SK-N-SH treated with all-trans-retinoic acid at 6 μM for 48 hours (cell line): ENCODE data around the gene PICK1.

Experiments
- ARNTL ChIP-seq: fragments of 450-650 bp; formaldehyde crosslinking; IDR thresholded peaks from 2 replicates; pipeline ENCODE4 v1.5.0; 2020; ENCODE audit warnings: low read depth, mild to moderate bottlenecking, moderate library complexity, borderline replicate concordance
- GLIS3 ChIP-seq: fragments of 250-450 bp; sonication (Bioruptor Pico); IDR thresholded peaks from 2 replicates; pipeline ENCODE4 v1.5.0; 2020; ENCODE audit warnings: mild to moderate bottlenecking, moderate library complexity
- ISL1 ChIP-seq: fragments of 250-450 bp; sonication (Bioruptor Pico); IDR thresholded peaks from 2 replicates; pipeline ENCODE4 v2.1.2; 2022; ENCODE audit warnings: mild to moderate bottlenecking, moderate library complexity
- PPARA ChIP-seq: fragments of 250-450 bp; sonication (Bioruptor Pico); IDR thresholded peaks from 2 replicates; pipeline ENCODE4 v1.5.0; 2020; ENCODE audit warnings: mild to moderate bottlenecking, borderline replicate concordance
- RARB ChIP-seq: fragments of 250-450 bp; sonication (Bioruptor Pico); IDR thresholded peaks from 2 replicates; pipeline ENCODE4 v1.8.0; 2021; ENCODE audit warnings: mild to moderate bottlenecking, moderate library complexity
- SNAI2 ChIP-seq: fragments of 250-450 bp; sonication (Bioruptor Pico); IDR thresholded peaks from 2 replicates; pipeline ENCODE4 v1.5.0; 2020; ENCODE audit warnings: mild to moderate bottlenecking, moderate library complexity
- TCF4 ChIP-seq: fragments of 250-450 bp; sonication (Bioruptor Pico); IDR thresholded peaks from 2 replicates; pipeline ENCODE4 v1.8.0; 2021; ENCODE audit warnings: mild to moderate bottlenecking, moderate library complexity, borderline replicate concordance
- ZC3H10 ChIP-seq: fragments of 250-450 bp; sonication (Bioruptor Pico); IDR thresholded peaks from 2 replicates; pipeline ENCODE4 v1.5.1; 2021; ENCODE audit warnings: mild to moderate bottlenecking, moderate library complexity
- ZFP3 ChIP-seq: fragments of 250-450 bp; sonication (Bioruptor Pico); IDR thresholded peaks from 2 replicates; pipeline ENCODE4 v1.5.0; 2020; ENCODE audit warnings: mild to moderate bottlenecking, moderate library complexity
- ZFP30 ChIP-seq: fragments of 450-650 bp; formaldehyde crosslinking; IDR thresholded peaks from 2 replicates; pipeline ENCODE4 v1.5.0; 2022; ENCODE audit warnings: mild to moderate bottlenecking, moderate library complexity
- ZNF8 ChIP-seq: fragments of 450-650 bp; formaldehyde crosslinking; IDR thresholded peaks from 2 replicates; pipeline ENCODE4 v1.5.0; 2020; ENCODE audit warnings: mild to moderate bottlenecking, moderate library complexity
- TF ChIP-seq, protein P1 (sequence below): fragments of 250-450 bp; sonication (Bioruptor Pico); IDR thresholded peaks from 2 replicates; pipeline ENCODE4 v1.8.0; 2020; ENCODE audit warnings: mild to moderate bottlenecking, moderate library complexity, borderline replicate concordance
- TF ChIP-seq, protein P2 (sequence below): fragments of 250-450 bp; sonication (Bioruptor Pico); IDR thresholded peaks from 2 replicates; pipeline ENCODE4 v1.5.1; 2020; ENCODE audit warnings: low read depth, mild to moderate bottlenecking, moderate library complexity
- TF ChIP-seq, protein P3 (sequence below): fragments of 250-450 bp; sonication (Bioruptor Pico); IDR thresholded peaks from 2 replicates; pipeline ENCODE4 v1.5.0; 2020; ENCODE audit warnings: mild to moderate bottlenecking, moderate library complexity

DNA sequence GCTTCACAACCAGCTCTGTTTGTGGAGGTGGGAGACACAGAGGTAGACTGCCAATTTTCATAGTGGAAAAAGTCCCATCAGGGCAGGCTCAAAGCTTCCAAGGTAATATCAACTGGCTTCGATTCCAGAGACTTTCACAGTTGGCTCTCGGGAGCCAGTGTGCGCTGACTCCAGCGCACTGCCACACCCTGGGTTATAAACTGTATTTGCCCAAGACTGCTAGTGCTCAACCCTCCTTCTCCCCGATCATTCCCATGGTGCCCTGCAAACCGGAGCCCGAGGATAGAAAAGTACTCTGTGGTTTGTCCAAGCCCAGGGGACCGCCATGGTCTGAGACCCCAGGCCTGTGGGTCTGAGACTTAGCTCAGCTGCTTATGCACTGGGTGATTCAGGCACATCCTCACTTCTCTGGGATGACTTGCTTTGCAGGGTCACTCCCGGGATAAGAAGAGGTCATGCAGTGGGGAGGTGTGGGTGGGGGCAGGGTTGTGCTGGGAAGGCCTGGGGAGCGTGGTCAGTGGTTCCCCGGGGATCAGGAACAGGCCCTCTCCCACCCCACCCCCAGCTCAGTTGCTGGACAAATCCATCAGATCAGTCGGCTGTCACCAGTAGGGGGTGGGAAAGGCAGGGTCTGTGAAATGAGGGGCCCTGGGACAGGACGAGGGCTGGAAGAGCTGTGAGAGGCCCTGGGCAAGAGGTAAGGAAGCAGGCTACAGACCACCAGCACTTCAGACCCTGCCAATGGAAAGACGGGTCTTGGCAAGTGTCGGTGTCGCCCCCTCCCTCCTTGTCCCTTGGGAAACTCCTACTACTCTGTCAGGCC, 26.7 kb upstream of the PICK1 start:
- no peak for TF ChIP-seq GLIS3
- TF ChIP-seq ZNF8 (CRISPR knock-in tag), result no peak
- no peak for TF ChIP-seq ARNTL (CRISPR knock-in tag)
- TF ChIP-seq, protein P1, sequence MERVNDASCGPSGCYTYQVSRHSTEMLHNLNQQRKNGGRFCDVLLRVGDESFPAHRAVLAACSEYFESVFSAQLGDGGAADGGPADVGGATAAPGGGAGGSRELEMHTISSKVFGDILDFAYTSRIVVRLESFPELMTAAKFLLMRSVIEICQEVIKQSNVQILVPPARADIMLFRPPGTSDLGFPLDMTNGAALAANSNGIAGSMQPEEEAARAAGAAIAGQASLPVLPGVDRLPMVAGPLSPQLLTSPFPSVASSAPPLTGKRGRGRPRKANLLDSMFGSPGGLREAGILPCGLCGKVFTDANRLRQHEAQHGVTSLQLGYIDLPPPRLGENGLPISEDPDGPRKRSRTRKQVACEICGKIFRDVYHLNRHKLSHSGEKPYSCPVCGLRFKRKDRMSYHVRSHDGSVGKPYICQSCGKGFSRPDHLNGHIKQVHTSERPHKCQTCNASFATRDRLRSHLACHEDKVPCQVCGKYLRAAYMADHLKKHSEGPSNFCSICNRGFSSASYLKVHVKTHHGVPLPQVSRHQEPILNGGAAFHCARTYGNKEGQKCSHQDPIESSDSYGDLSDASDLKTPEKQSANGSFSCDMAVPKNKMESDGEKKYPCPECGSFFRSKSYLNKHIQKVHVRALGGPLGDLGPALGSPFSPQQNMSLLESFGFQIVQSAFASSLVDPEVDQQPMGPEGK (CRISPR knock-in tag), result no peak
- TF ChIP-seq ZC3H10 (CRISPR knock-in tag), result no peak
- TF ChIP-seq SNAI2, result no peak
- TF ChIP-seq, protein P2, sequence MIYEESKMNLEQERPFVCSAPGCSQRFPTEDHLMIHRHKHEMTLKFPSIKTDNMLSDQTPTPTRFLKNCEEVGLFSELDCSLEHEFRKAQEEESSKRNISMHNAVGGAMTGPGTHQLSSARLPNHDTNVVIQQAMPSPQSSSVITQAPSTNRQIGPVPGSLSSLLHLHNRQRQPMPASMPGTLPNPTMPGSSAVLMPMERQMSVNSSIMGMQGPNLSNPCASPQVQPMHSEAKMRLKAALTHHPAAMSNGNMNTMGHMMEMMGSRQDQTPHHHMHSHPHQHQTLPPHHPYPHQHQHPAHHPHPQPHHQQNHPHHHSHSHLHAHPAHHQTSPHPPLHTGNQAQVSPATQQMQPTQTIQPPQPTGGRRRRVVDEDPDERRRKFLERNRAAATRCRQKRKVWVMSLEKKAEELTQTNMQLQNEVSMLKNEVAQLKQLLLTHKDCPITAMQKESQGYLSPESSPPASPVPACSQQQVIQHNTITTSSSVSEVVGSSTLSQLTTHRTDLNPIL (CRISPR knock-in tag), result no peak
- TF ChIP-seq ZFP3, result no peak
- no peak for TF ChIP-seq TCF4 (CRISPR knock-in tag)
- TF ChIP-seq, protein P3, sequence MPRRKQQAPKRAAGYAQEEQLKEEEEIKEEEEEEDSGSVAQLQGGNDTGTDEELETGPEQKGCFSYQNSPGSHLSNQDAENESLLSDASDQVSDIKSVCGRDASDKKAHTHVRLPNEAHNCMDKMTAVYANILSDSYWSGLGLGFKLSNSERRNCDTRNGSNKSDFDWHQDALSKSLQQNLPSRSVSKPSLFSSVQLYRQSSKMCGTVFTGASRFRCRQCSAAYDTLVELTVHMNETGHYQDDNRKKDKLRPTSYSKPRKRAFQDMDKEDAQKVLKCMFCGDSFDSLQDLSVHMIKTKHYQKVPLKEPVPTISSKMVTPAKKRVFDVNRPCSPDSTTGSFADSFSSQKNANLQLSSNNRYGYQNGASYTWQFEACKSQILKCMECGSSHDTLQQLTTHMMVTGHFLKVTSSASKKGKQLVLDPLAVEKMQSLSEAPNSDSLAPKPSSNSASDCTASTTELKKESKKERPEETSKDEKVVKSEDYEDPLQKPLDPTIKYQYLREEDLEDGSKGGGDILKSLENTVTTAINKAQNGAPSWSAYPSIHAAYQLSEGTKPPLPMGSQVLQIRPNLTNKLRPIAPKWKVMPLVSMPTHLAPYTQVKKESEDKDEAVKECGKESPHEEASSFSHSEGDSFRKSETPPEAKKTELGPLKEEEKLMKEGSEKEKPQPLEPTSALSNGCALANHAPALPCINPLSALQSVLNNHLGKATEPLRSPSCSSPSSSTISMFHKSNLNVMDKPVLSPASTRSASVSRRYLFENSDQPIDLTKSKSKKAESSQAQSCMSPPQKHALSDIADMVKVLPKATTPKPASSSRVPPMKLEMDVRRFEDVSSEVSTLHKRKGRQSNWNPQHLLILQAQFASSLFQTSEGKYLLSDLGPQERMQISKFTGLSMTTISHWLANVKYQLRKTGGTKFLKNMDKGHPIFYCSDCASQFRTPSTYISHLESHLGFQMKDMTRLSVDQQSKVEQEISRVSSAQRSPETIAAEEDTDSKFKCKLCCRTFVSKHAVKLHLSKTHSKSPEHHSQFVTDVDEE, result no peak
- no peak for TF ChIP-seq ISL1 (CRISPR knock-in tag)
- no peak for TF ChIP-seq PPARA (CRISPR knock-in tag)
- TF ChIP-seq ZFP30, result no peak
- TF ChIP-seq RARB (CRISPR knock-in tag), result no peak
